K562 (cell line): Measurements from ENCODE around the gene ASCC3. TPM values are rescaled to one million over a fixed set of nuclear protein-coding genes. Genes with fewer than 3 reads are reported as not detected.
A peak's percentile ranks its signal among the peaks of the same experiment; 100 is the strongest.

ENCODE experiments used
- ATAC-seq: fragments of 200-7000 bp; cut with Tn5 transposase; 3 replicates; pipeline ENCODE4 v1.9.1; 2020; ENCODE audit warnings: moderate library complexity
- BruUV-seq: library from RNA; stranded (reverse); fragments of 400-500 nt; replicated peaks from 2 replicates; lab custom pipeline; 2021; lab: Mats Ljungman, UMichigan
- CTCF ChIA-PET: fragments of 300-600 bp; formaldehyde crosslinking; extraction: SDS; loops from one replicate; lab custom pipeline; 2021; ENCODE audit warnings: low intra/inter-chr PET ratio; lab: Yijun Ruan, JAX
- POLR2A ChIA-PET: fragments of 300-600, 350-650 bp; sonication (Branson Sonifier 250); formaldehyde crosslinking; extraction: SDS; loops from one replicate; lab custom pipeline; 2021; ENCODE audit warnings: antibody characterized with exemption, inconsistent platforms; lab: Yijun Ruan, JAX
- DNase-seq, 4 experiments: peaks; one replicate each; pipeline versions ENCODE4 v3.0.0 to v3.0.0-alpha.2; 2011 to 2018; ENCODE audit warnings: low spot score in 3 of 4, mixed read lengths in 3 of 4; ENCODE audit errors: extremely low read depth in 1 of 4
- FAIRE-seq: peaks from 2 replicates; lab custom pipeline; 2011; peaks lifted over from hg19 to GRCh38; lab: Jason Lieb, UNC
- H2AFZ ChIP-seq: 2 replicates; pipeline ENCODE4 v1.6.0; 2011; ENCODE audit warnings: low read depth, low read length, control low read depth, inconsistent platforms
- H3K27ac ChIP-seq: fragments of 200-600 bp; 3 replicates; pipeline ENCODE4 v1.8.0; 2011; ENCODE audit warnings: low read depth, mild to moderate bottlenecking, control low read depth, inconsistent platforms, low read length, moderate library complexity, mixed read lengths; ENCODE audit errors: extremely low read depth
- H3K27me3 ChIP-seq, 2 experiments: fragments of 300-600 bp in 1 of 2; 2 replicates in 1 of 2; 3 replicates in 1 of 2; pipeline versions ENCODE4 v1.6.0 to v1.8.0; 2011; ENCODE audit warnings: inconsistent platforms in 2 of 2, low read length in 2 of 2, mild to moderate bottlenecking in 1 of 2, mixed read lengths in 1 of 2, moderate library complexity in 1 of 2; ENCODE audit not compliant: control insufficient read depth in 2 of 2, insufficient read depth in 2 of 2
- H3K36me3 ChIP-seq: fragments of 300-600 bp; 3 replicates; pipeline ENCODE4 v1.8.0; 2011; ENCODE audit warnings: mild to moderate bottlenecking, low read length, inconsistent platforms; ENCODE audit not compliant: control insufficient read depth, insufficient read depth
- H3K4me1 ChIP-seq, 2 experiments: fragments of 200-600 bp in 1 of 2; replicated peaks in 1 of 2; 2 replicates in 1 of 2; 3 replicates in 1 of 2; pipeline versions ENCODE4 v1.5.1 to v1.8.0; 2011; ENCODE audit warnings: inconsistent platforms in 2 of 2, low read length in 2 of 2, mild to moderate bottlenecking in 1 of 2, mixed read lengths in 1 of 2, moderate library complexity in 1 of 2; ENCODE audit not compliant: control insufficient read depth in 2 of 2, insufficient read depth in 2 of 2
- H3K4me2 ChIP-seq: 2 replicates; pipeline ENCODE4 v1.6.1; 2011; ENCODE audit warnings: low read length, control low read depth, inconsistent platforms, mixed read lengths; ENCODE audit not compliant: insufficient read depth
- H3K4me3 ChIP-seq: fragments of 200-600 bp; sonication (generic), shearing (Covaris generic); 2 replicates; pipeline ENCODE4 v1.5.1; 2016; ENCODE audit warnings: control low read depth, inconsistent platforms
- H3K79me2 ChIP-seq: fragments of 200-600 bp; 3 replicates; pipeline ENCODE4 v1.8.0; 2011; ENCODE audit warnings: low read length, inconsistent platforms; ENCODE audit not compliant: control insufficient read depth, insufficient read depth
- H3K9ac ChIP-seq, 2 experiments: 2 replicates each; pipeline versions ENCODE4 v1.6.0 to v1.6.1; 2011; ENCODE audit warnings: low read depth in 2 of 2, low read length in 2 of 2, control low read depth in 1 of 2, inconsistent platforms in 1 of 2, mild to moderate bottlenecking in 1 of 2, mixed read lengths in 1 of 2; ENCODE audit not compliant: insufficient read depth in 1 of 2
- H3K9me1 ChIP-seq: one replicate; pipeline ENCODE4 v1.6.0; 2011; ENCODE audit warnings: inconsistent platforms, mild to moderate bottlenecking, low read length, moderate library complexity; ENCODE audit not compliant: control insufficient read depth, insufficient read depth
- H3K9me3 ChIP-seq: replicated peaks from 2 replicates; pipeline ENCODE4 v1.5.1; 2011; ENCODE audit warnings: low read depth, low read length, inconsistent platforms; ENCODE audit not compliant: control insufficient read depth, insufficient read depth
- H4K20me1 ChIP-seq: replicated peaks from 2 replicates; pipeline ENCODE4 v1.6.1; 2011; ENCODE audit warnings: low read length, inconsistent platforms, mixed read lengths; ENCODE audit not compliant: control insufficient read depth, insufficient read depth
- CAMTA2 ChIP-seq: fragments of 250-450 bp; sonication (Bioruptor Pico); conservative IDR thresholded peaks from 2 replicates; pipeline ENCODE4 v1.5.1; 2022
- CHD2 ChIP-seq: IDR thresholded peaks from 2 replicates; pipeline ENCODE4 v1.6.1; 2011; ENCODE audit warnings: low read depth, low read length
- DEAF1 ChIP-seq: fragments of 450-650 bp; formaldehyde crosslinking; IDR thresholded peaks from 2 replicates; pipeline ENCODE4 v1.4.0; 2020; ENCODE audit warnings: mild to moderate bottlenecking, moderate library complexity
- DIDO1 ChIP-seq: fragments of 450-650 bp; IDR thresholded peaks from 2 replicates; pipeline ENCODE4 v1.6.1; 2016; ENCODE audit warnings: low read depth, missing biosample characterization, missing genetic modification characterization
- FOXA1 ChIP-seq: fragments of 450-650 bp; IDR thresholded peaks from 2 replicates; pipeline ENCODE4 v1.6.1; 2016; ENCODE audit warnings: mild to moderate bottlenecking, borderline replicate concordance
- NCOA4 ChIP-seq: fragments of 450-650 bp; IDR thresholded peaks from 2 replicates; pipeline ENCODE4 v1.6.1; 2018; ENCODE audit warnings: mild to moderate bottlenecking; ENCODE audit not compliant: partially characterized antibody
- NFXL1 ChIP-seq: fragments of 450-650 bp; formaldehyde crosslinking; IDR thresholded peaks from 2 replicates; pipeline ENCODE4 v1.4.0; 2021; ENCODE audit warnings: mild to moderate bottlenecking
- RFX7 ChIP-seq: fragments of 250-450 bp; sonication (Bioruptor Pico); IDR thresholded peaks from 2 replicates; pipeline ENCODE4 v1.5.1; 2021; ENCODE audit warnings: mild to moderate bottlenecking
- XRCC4 ChIP-seq: IDR thresholded peaks from one replicate; pipeline ENCODE4 v1.6.1; 2011; ENCODE audit not compliant: insufficient read depth, insufficient read length; ENCODE audit errors: extremely low read depth
- YY1 ChIP-seq, 3 experiments: IDR thresholded peaks; 2 replicates each; pipeline ENCODE4 v1.6.1; 2011; ENCODE audit warnings: low read length in 2 of 3, mild to moderate bottlenecking in 2 of 3, moderate library complexity in 2 of 3, borderline replicate concordance in 1 of 3, control low read depth in 1 of 3, low read depth in 1 of 3; ENCODE audit not compliant: insufficient read depth in 3 of 3, insufficient replicate concordance in 2 of 3, control insufficient read depth in 1 of 3, insufficient read length in 1 of 3; ENCODE audit errors: extremely low read depth in 1 of 3
- ZNF79 ChIP-seq: fragments of 250-450 bp; sonication (Bioruptor Pico); IDR thresholded peaks from 2 replicates; pipeline ENCODE4 v1.4.0; 2020; ENCODE audit warnings: low read depth, mild to moderate bottlenecking, moderate library complexity
- WGBS: fragments of 100-300 bp; shearing (Covaris generic); methylation state at CpG from one replicate; pipeline ENCODE4 v1.1.6; 2016; ENCODE audit warnings: low coverage, mixed read lengths; ENCODE audit not compliant: insufficient coverage; ENCODE audit errors: missing lambda C conversion rate; 5-methylcytosine and 5-hydroxymethylcytosine counted together
- in situ Hi-C: fragments of 300-500 bp; cut with MboI; formaldehyde crosslinking; loops from 4 replicates; pipeline ENCODE4 v1.15.0; 2018; ENCODE audit warnings: inconsistent platforms, mixed read lengths
- intact Hi-C: fragments of 100-400 bp; cut with micrococcal nuclease; formaldehyde crosslinking; loops from 2 replicates; pipeline ENCODE4 v1.14.2; 2022
- polyA plus RNA-seq, 8 experiments: library from polyadenylated mRNA; depleted of rRNA in 4 of 8; stranded (reverse) in 5 of 8; unstranded in 3 of 8; fragments of >200 nt; fragmentation: Nextera tagmentation in 2 of 8; fragmentation: Illumina TruSeq in 1 of 8; extraction: Ambion mirVana in 2 of 8; extraction: Trizol in 1 of 8; gene quantifications; 2 replicates each; pipeline versions ENCODE4 v1.2.1 to v1.2.3, GENCODE V29; 2011 to 2014; ENCODE audit warnings: inconsistent platforms in 1 of 8, missing spikeins in 1 of 8
- total RNA-seq, 7 experiments: library from RNA; depleted of rRNA in 6 of 7; stranded (reverse); fragments of >200 nt in 6 of 7; fragmentation: Illumina TruSeq in 2 of 7; extraction: Trizol in 2 of 7; gene quantifications; 2 replicates each; pipeline versions ENCODE4 v1.2.1 to v1.2.3, GENCODE V29; 2011 to 2021; ENCODE audit warnings: low replicate concordance in 1 of 7
- TF ChIP-seq, protein P1 (sequence below): fragments of 450-650 bp; IDR thresholded peaks from 2 replicates; pipeline ENCODE4 v1.6.1; 2018; ENCODE audit not compliant: partially characterized antibody
- TF ChIP-seq, protein P2 (sequence below): IDR thresholded peaks from 2 replicates; pipeline ENCODE4 v1.6.1; 2011; ENCODE audit not compliant: insufficient read length; ENCODE audit errors: extremely low read depth

The ASCC3 gene
- total and polyA plus RNA-seq, 9 of the 15 experiments (the other 6 are each of a cell fraction or from before 2014, with no cell fraction given) = 16.1 to 56.1 (median 33.9) TPM

GRCh38 chr6:100913400-100914276, 32.5 kb upstream of the ASCC3 start:
- POLR2A ChIA-PET = interaction anchor here (0.7 kb wide), 2 partner anchors 32 to 298 kb away, joined by 3 to 4 read pairs; no protein-coding TSS in a partner anchor
- CTCF ChIA-PET = no interaction called here
- TF ChIP-seq, protein P1, sequence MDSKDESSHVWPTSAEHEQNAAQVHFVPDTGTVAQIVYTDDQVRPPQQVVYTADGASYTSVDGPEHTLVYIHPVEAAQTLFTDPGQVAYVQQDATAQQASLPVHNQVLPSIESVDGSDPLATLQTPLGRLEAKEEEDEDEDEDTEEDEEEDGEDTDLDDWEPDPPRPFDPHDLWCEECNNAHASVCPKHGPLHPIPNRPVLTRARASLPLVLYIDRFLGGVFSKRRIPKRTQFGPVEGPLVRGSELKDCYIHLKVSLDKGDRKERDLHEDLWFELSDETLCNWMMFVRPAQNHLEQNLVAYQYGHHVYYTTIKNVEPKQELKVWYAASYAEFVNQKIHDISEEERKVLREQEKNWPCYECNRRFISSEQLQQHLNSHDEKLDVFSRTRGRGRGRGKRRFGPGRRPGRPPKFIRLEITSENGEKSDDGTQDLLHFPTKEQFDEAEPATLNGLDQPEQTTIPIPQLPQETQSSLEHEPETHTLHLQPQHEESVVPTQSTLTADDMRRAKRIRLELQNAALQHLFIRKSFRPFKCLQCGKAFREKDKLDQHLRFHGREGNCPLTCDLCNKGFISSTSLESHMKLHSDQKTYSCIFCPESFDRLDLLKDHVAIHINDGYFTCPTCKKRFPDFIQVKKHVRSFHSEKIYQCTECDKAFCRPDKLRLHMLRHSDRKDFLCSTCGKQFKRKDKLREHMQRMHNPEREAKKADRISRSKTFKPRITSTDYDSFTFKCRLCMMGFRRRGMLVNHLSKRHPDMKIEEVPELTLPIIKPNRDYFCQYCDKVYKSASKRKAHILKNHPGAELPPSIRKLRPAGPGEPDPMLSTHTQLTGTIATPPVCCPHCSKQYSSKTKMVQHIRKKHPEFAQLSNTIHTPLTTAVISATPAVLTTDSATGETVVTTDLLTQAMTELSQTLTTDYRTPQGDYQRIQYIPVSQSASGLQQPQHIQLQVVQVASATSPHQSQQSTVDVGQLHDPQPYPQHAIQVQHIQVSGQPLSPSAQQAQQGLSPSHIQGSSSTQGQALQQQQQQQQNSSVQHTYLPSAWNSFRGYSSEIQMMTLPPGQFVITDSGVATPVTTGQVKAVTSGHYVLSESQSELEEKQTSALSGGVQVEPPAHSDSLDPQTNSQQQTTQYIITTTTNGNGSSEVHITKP = peak; percentile 37
- TF ChIP-seq ZNF79 (CRISPR knock-in tag) (no peak), CAMTA2 (no peak), NCOA4 (no peak), FOXA1 (no peak), RFX7 (no peak), XRCC4 (no peak), NFXL1 (no peak), CHD2 (no peak), DEAF1 (CRISPR knock-in tag) (no peak), YY1 (IDR thresholded peaks at IDR 0.05; ENCODE audit: borderline replicate concordance in 1 of 3, control insufficient read depth in 1 of 3, extremely low read depth in 1 of 3, insufficient read depth in 3 of 3, insufficient read length in 1 of 3, insufficient replicate concordance in 2 of 3, low read depth in 1 of 3, low read length in 2 of 3) (peak in 1 of 3 experiments; percentile 61), DIDO1 (no peak)
- TF ChIP-seq, protein P2, sequence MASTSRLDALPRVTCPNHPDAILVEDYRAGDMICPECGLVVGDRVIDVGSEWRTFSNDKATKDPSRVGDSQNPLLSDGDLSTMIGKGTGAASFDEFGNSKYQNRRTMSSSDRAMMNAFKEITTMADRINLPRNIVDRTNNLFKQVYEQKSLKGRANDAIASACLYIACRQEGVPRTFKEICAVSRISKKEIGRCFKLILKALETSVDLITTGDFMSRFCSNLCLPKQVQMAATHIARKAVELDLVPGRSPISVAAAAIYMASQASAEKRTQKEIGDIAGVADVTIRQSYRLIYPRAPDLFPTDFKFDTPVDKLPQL = no peak

More at GRCh38 chr6:100913400-100914276, 32.5 kb upstream of the ASCC3 start:
- Histone ChIP-seq H3K36me3 (no peaks in the 10 kb centered on the region), H2AFZ (peak overlapping the region; percentile 94), H3K27me3 (no peaks in the 10 kb centered on the region), H3K9ac (no peak overlapping the region), H3K4me2 (peak overlapping the region; percentile 67), H3K9me1 (no peaks in the 10 kb centered on the region), H3K9me3 (no peaks in the 10 kb centered on the region), H3K27ac (no peak overlapping the region), H3K4me3 (peak overlapping the region; percentile 17; the same call in 1 of the 2 replicates), H4K20me1 (no peaks in the 10 kb centered on the region), H3K79me2 (no peaks in the 10 kb centered on the region), H3K4me1 (peaks cover 0 to 5% of the 10 kb centered on the region in 2 experiments; a peak in 2 of 5 replicates)
- 19% methylated on average over 21 of the region's 24 CpGs for WGBS
- FAIRE-seq (no peak), ATAC-seq (peak; percentile 94), DNase-seq (peak in 1 of 4 experiments; percentile 46)
- no TSS peak for BruUV-seq
- intact Hi-C loops = no loop called here
- in situ Hi-C loops = no loop called here
